IPS-NIHi11 (cell line): Measurements from ENCODE around the gene OR9G1.
"Not testable (repeated sequence)": the region's sequence is repeated elsewhere in the genome, so short reads cannot be mapped to it uniquely, and the experiment has no call there.

ENCODE experiments used
- DNase-seq: peaks from one replicate; pipeline ENCODE4 v3.0.0; 2012; ENCODE audit warnings: mixed read lengths, low spot score

Gene OR9G1

GRCh38 chr11:56698795-56699194 lies at the start of gene OR9G1:
OR9G1 (plus strand) TSS chr11:56699095; CDS start chr11:56700388, 1,293 bp downstream.
- no peak for DNase-seq

- peak; percentile 56 for DNase-seq
These were observed 39.1 kb upstream of the OR9G1 start for GRCh38 chr11:56659755-56660154.

- DNase-seq = no peak
These were observed 35.5 kb upstream of the OR9G1 start, which contains the start of gene OR5AR1 for GRCh38 chr11:56663386-56663785. OR5AR1 (plus strand) TSS chr11:56663686; CDS start chr11:56663686, 0 bp downstream.

- no peak for DNase-seq
These were observed 27.9 kb upstream of the OR9G1 start for GRCh38 chr11:56670984-56671383.

- no peak for DNase-seq
These were observed 10.3 kb upstream of the OR9G1 start for GRCh38 chr11:56688554-56689100.

GRCh38 chr11:56691179-56691578 lies 7.7 kb upstream of the OR9G1 start:
- not testable (repeated sequence) for DNase-seq

- DNase-seq = no peak
These were observed 5.5 kb upstream of the OR9G1 start for GRCh38 chr11:56693428-56693827.

GRCh38 chr11:56700242-56700913 lies 1.5 kb downstream of the OR9G1 start:
- no peak for DNase-seq

GRCh38 chr11:56700914-56701485 lies 2.1 kb downstream of the OR9G1 start:
- no peak for DNase-seq

GRCh38 chr11:56705784-56706396 lies 7.0 kb downstream of the OR9G1 start:
- DNase-seq = no peak

- no peak for DNase-seq
These were observed 7.6 kb downstream of the OR9G1 start for GRCh38 chr11:56706486-56706885.

- DNase-seq = no peak
These were observed 15.3 kb downstream of the OR9G1 start for GRCh38 chr11:56714206-56714605.

- DNase-seq = no peak
These were observed 17.5 kb downstream of the OR9G1 start for GRCh38 chr11:56716379-56716854.

GRCh38 chr11:56720513-56720912 lies 21.6 kb downstream of the OR9G1 start:
- DNase-seq = no peak

- no peak for DNase-seq
These were observed 41.2 kb downstream of the OR9G1 start for GRCh38 chr11:56740107-56740506.

GRCh38 chr11:56740886-56741285 lies 42.0 kb downstream of the OR9G1 start:
- DNase-seq = no peak

GRCh38 chr11:56748597-56748996 lies 49.7 kb downstream of the OR9G1 start, which contains the start of gene OR9G4:
OR9G4 (minus strand) TSS chr11:56748697; CDS start chr11:56743766, 4,931 bp downstream.
- no peak for DNase-seq

GRCh38 chr11:56750190-56750589 lies 51.3 kb downstream of the OR9G1 start:
- peak; percentile 14 for DNase-seq

GRCh38 chr11:56751480-56751879 lies 52.6 kb downstream of the OR9G1 start:
- no peak for DNase-seq
